ENCODE data around the gene RITA1. TPM values are rescaled to one million over a fixed set of nuclear protein-coding genes. Genes with fewer than 3 reads are reported as not detected.

RITA1 gene
- total and polyA plus RNA-seq, 2 donors (not counting 3 experiments of a cell fraction or from before 2014, with no cell fraction given), result 20.7 to 21.3 TPM

GRCh38 chr12:113181975-113182374 lies 3.5 kb upstream of the RITA1 start:
- no peak overlapping the region for H3K4me2 ChIP-seq (ENCODE audit: insufficient read depth, low read length)
- no peak for TF ChIP-seq CTCF (IDR thresholded peaks at IDR 0.05; ENCODE audit: extremely low read depth in 1 of 2, insufficient read depth in 1 of 2, low read depth in 1 of 2, low read length in 2 of 2)
- TF ChIP-seq POLR2A (IDR thresholded peaks at IDR 0.05; ENCODE audit: low read depth, low read length), result no peak
- TF ChIP-seq MAX (IDR thresholded peaks at IDR 0.05; ENCODE audit: insufficient read depth, insufficient read length), result no peak
- no peak for TF ChIP-seq GATA2 (IDR thresholded peaks at IDR 0.05; ENCODE audit: insufficient read depth, insufficient read length, low read depth, low read length)
- TF ChIP-seq JUN (IDR thresholded peaks at IDR 0.05; ENCODE audit: borderline replicate concordance, insufficient read depth, insufficient read length, low read depth), result no peak
- TF ChIP-seq FOS (IDR thresholded peaks at IDR 0.05; ENCODE audit: borderline replicate concordance, insufficient read depth, low read length), result no peak
- TF ChIP-seq POLR2AphosphoS5 (IDR thresholded peaks at IDR 0.05; ENCODE audit: insufficient read depth, low read depth, low read length), result no peak
- no peak for TF ChIP-seq EZH2 (IDR thresholded peaks at IDR 0.05; ENCODE audit: borderline replicate concordance, low read depth, low read length, severe bottlenecking)
- no peak for TF ChIP-seq MYC (IDR thresholded peaks at IDR 0.05; ENCODE audit: low read depth, low read length)
- intact Hi-C loops (cut with micrococcal nuclease), result loop anchor here (2.0 kb wide), 1 partner anchor 19 kb away; no protein-coding TSS in a partner anchor
- no peaks in the 10 kb centered on the region for H4K20me1 ChIP-seq (replicated peaks; ENCODE audit: control insufficient read depth, extremely low read depth, insufficient read depth, low read length)
- BruUV-seq (replicated peaks), result no TSS peak
- no peaks in the 10 kb centered on the region for H3K9me3 ChIP-seq (replicated peaks; ENCODE audit: control insufficient read depth, insufficient read depth, low read length)
- DNase-seq (ENCODE audit: low read depth, low spot score) (no peak), FAIRE-seq (no peak)
- peaks cover 10 to 27% of the 10 kb centered on the region in 2 experiments for H3K36me3 ChIP-seq (ENCODE audit: control insufficient read depth in 2 of 2, extremely low read depth in 1 of 2, insufficient read depth in 2 of 2, low read length in 2 of 2)
- peaks cover 45% of the 10 kb centered on the region for H3K79me2 ChIP-seq (ENCODE audit: control insufficient read depth, insufficient read depth, low read length)
- H3K27me3 ChIP-seq (ENCODE audit: control insufficient read depth in 2 of 2, insufficient read depth in 2 of 2, low read length in 2 of 2), result no peaks in the 10 kb centered on the region
- POLR2A ChIA-PET, result no interaction called here
- CTCF ChIA-PET, result no interaction called here
- no peak overlapping the region for H3K4me3 ChIP-seq (replicated peaks in 1 of 3; ENCODE audit: insufficient read depth in 1 of 3, low read depth in 1 of 3, low read length in 3 of 3)
- dilution Hi-C loops (cut with MboI; ENCODE audit: extremely low pct_ligation_motif_present, low sequenced_read_pairs), result no loop called here
- H3K4me1 ChIP-seq (ENCODE audit: control insufficient read depth, extremely low read depth, insufficient read depth, low read length), result peaks cover 12% of the 10 kb centered on the region
- H3K9me1 ChIP-seq (replicated peaks; ENCODE audit: control insufficient read depth, extremely low read depth, insufficient read depth, low read length), result no peaks in the 10 kb centered on the region
- no peak overlapping the region for H2AFZ ChIP-seq (ENCODE audit: low read depth, low read length)
- no peak overlapping the region for H3K27ac ChIP-seq (ENCODE audit: insufficient read depth, low read depth, low read length)
- H3K9ac ChIP-seq (replicated peaks; ENCODE audit: extremely low read depth, insufficient read depth, low read length), result no peak overlapping the region
